ENCODE results near the gene C19orf47. TPM values are rescaled to one million over a fixed set of nuclear protein-coding genes. Genes with fewer than 3 reads are reported as not detected.

C19orf47 gene
- polyA plus RNA-seq, 1 experiment: 15.9 TPM

- Histone ChIP-seq H3K27me3 (ENCODE audit: control insufficient read depth, insufficient read depth, low read length) (no peaks in the 10 kb centered on the region), H3K4me3 (ENCODE audit: low read depth, low read length) (no peak overlapping the region), H3K27ac (ENCODE audit: low read depth, low read length) (peak overlapping the region; percentile 22), H3K9me3 (ENCODE audit: control insufficient read depth, insufficient read depth, low read length) (no peaks in the 10 kb centered on the region)
- ChIA-PET POLR2A (interaction anchor here (0.7 kb wide), 1 partner anchor 49 kb away, joined by 9 read pairs; no protein-coding TSS in a partner anchor), CTCF (interaction anchor here (1.1 kb wide), 1 partner anchor 18 kb away, joined by 7 read pairs; no protein-coding TSS in a partner anchor)
- no peak for DNase-seq (ENCODE audit: low read depth, low spot score)
- TF ChIP-seq CTCF (IDR thresholded peaks at IDR 0.05; ENCODE audit: low read depth, low read length): no peak
Measured at GRCh38 chr19:40286971-40287421, 61.2 kb downstream of the C19orf47 start.

GRCh38 chr19:40286235-40286970 lies 61.8 kb downstream of the C19orf47 start:
- DNase-seq (ENCODE audit: low read depth, low spot score): no peak
- TF ChIP-seq CTCF (IDR thresholded peaks at IDR 0.05; ENCODE audit: low read depth, low read length): no peak
- peak overlapping the region; percentile 22 for H3K27ac ChIP-seq (ENCODE audit: low read depth, low read length)
- H3K4me3 ChIP-seq (ENCODE audit: low read depth, low read length): 0 out of 2 replicates have a peak overlapping the region, but pooled peaks have one; percentile 20
- H3K9me3 ChIP-seq (ENCODE audit: control insufficient read depth, insufficient read depth, low read length): no peaks in the 10 kb centered on the region
- CTCF ChIA-PET: interaction anchor here (0.7 to 1.1 kb wide), 5 partner anchors 10 to 388 kb away, joined by 3 to 7 read pairs (median 3); no protein-coding TSS in a partner anchor
- H3K27me3 ChIP-seq (ENCODE audit: control insufficient read depth, insufficient read depth, low read length): no peaks in the 10 kb centered on the region
- POLR2A ChIA-PET: interaction anchor here (0.7 kb wide), 1 partner anchor 1038 kb away, joined by 7 read pairs; no protein-coding TSS in a partner anchor

GRCh38 chr19:40285353-40286234 lies 62.6 kb downstream of the C19orf47 start:
- DNase-seq (ENCODE audit: low read depth, low spot score): peak; percentile 99
- ChIA-PET POLR2A (interaction anchor here (0.7 kb wide), 1 partner anchor 1039 kb away, joined by 7 read pairs; no protein-coding TSS in a partner anchor), CTCF (interaction anchor here (0.5 to 1.1 kb wide), 6 partner anchors 11 to 389 kb away, joined by 3 to 7 read pairs (median 4); no protein-coding TSS in a partner anchor)
- peak overlapping the region; percentile 89 for H3K27ac ChIP-seq (ENCODE audit: low read depth, low read length)
- no peaks in the 10 kb centered on the region for H3K27me3 ChIP-seq (ENCODE audit: control insufficient read depth, insufficient read depth, low read length)
- H3K9me3 ChIP-seq (ENCODE audit: control insufficient read depth, insufficient read depth, low read length): no peaks in the 10 kb centered on the region
- peak overlapping the region; percentile 83 for H3K4me3 ChIP-seq (ENCODE audit: low read depth, low read length)
- no peak for TF ChIP-seq CTCF (IDR thresholded peaks at IDR 0.05; ENCODE audit: low read depth, low read length)

- ChIA-PET CTCF (interaction anchor here (0.5 to 1.0 kb wide), 3 partner anchors 16 to 178 kb away, joined by 3 to 5 read pairs (median 5); no protein-coding TSS in a partner anchor), POLR2A (interaction anchor here (0.6 to 1.1 kb wide), 3 partner anchors 54 to 406 kb away, joined by 3 to 4 read pairs (median 3); partner anchors contain the start of genes C19orf47, NUMBL and PLD3)
- no peaks in the 10 kb centered on the region for H3K9me3 ChIP-seq (ENCODE audit: control insufficient read depth, insufficient read depth, low read length)
- peak within 1 kb of the TSS; percentile 89 for H3K27ac ChIP-seq (ENCODE audit: low read depth, low read length)
- no peak for TF ChIP-seq CTCF (IDR thresholded peaks at IDR 0.05; ENCODE audit: low read depth, low read length)
- H3K27me3 ChIP-seq (ENCODE audit: control insufficient read depth, insufficient read depth, low read length): no peaks in the 10 kb centered on the region
- peak; percentile 8 for DNase-seq (ENCODE audit: low read depth, low spot score)
- peak within 1 kb of the TSS; percentile 83 for H3K4me3 ChIP-seq (ENCODE audit: low read depth, low read length)
Measured at GRCh38 chr19:40284501-40285352, 63.5 kb downstream of the C19orf47 start, which contains the start of gene AKT2. Gene AKT2, minus strand, starts transcription at chr19:40285345. Its CDS starts 20,078 bp downstream, at chr19:40265267.

Measured in AG04450 (cell line).